ENCODE results near the gene SFXN5.

SFXN5 gene

DNA sequence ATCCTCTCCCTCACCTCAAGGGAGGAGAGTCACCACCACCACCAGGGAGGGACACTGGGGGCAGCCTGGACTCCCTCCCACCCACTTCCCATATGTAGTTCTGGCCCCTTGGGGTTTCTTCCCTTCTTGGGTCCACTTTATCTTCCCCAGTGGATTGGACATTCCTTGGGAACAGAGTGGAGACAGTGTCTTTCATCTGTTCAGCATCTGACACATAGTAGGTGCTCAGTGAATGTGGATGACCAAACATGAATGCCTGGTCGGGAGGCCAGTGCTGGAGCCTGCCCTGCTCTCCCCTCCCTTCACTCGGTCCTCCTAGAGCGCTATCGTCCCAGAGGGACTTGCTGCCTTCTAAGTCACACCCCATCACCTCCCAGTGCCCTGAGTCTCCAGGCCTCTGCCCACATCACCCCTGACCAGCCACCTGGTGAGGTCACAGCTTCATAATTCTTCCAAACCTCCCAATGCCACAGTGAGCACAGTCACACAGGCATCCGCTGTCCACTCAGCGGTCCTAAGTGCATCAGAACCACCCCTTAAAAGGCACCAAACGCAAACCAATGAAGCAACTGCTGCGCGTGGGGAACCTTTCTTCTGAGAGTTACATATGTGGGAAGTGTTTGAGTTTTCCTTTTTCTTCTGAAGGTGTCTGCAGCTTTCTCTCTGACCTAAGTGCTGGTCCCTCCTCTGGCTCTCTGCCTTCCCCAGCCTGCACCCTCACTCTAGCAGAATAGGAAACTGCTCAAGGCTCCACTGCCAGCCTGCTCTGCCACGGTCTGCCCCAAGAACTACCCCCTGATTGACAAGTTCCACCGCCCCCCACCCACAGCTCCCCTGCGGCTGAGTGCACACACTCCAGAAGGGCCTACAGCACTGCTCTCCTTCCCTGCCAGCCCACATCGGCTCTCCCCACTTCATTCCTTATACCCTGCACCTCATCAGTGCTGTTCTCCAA, 7.2 kb upstream of the SFXN5 start:
- Histone ChIP-seq H3K4me2 (peak overlapping the region; percentile 85), H3K9ac (0 out of 2 replicates have a peak overlapping the region, but pooled peaks have one; percentile 13), H3K27me3 (no peaks in the 10 kb centered on the region), H3K27ac (0 out of 2 replicates have a peak overlapping the region, but pooled peaks have one; percentile 10), H4K20me1 (peaks cover 75% of the 10 kb centered on the region), H3K36me3 (peaks cover 37% of the 10 kb centered on the region), H3K4me1 (peaks cover 67% of the 10 kb centered on the region), H3K4me3 (no peak overlapping the region), H3K9me3 (no peaks in the 10 kb centered on the region)
- no peak for TF ChIP-seq Cebpa-rat (IDR thresholded peaks at IDR 0.05)

DNA sequence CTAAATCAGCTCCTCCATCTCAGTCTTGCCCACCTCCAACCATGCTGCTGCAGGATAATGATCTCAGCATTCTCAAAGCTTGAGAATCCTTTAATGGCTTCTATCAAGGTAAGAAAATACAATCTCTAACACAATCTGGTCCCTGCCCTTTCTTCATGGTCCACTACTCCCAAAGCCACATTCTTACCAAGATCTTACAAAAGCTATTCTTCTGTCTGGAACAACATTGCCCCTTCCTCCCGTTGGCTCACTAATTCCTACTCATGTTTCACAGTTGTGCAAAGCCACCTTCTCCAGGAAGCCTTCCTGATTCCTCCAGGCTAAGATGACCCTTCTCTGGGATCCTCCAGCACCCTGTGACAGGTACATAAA, 5.9 kb upstream of the SFXN5 start:
- peaks cover 53% of the 10 kb centered on the region for H3K4me1 ChIP-seq
- peaks cover 25% of the 10 kb centered on the region for H3K36me3 ChIP-seq
- no peaks in the 10 kb centered on the region for H3K27me3 ChIP-seq
- no peak overlapping the region for H3K9ac ChIP-seq
- peak overlapping the region; percentile 85 for H3K4me2 ChIP-seq
- H3K4me3 ChIP-seq, result no peak overlapping the region
- H3K27ac ChIP-seq, result no peak overlapping the region
- TF ChIP-seq Cebpa-rat (IDR thresholded peaks at IDR 0.05), result no peak
- H3K9me3 ChIP-seq, result no peaks in the 10 kb centered on the region
- H4K20me1 ChIP-seq, result peaks cover 61% of the 10 kb centered on the region

DNA sequence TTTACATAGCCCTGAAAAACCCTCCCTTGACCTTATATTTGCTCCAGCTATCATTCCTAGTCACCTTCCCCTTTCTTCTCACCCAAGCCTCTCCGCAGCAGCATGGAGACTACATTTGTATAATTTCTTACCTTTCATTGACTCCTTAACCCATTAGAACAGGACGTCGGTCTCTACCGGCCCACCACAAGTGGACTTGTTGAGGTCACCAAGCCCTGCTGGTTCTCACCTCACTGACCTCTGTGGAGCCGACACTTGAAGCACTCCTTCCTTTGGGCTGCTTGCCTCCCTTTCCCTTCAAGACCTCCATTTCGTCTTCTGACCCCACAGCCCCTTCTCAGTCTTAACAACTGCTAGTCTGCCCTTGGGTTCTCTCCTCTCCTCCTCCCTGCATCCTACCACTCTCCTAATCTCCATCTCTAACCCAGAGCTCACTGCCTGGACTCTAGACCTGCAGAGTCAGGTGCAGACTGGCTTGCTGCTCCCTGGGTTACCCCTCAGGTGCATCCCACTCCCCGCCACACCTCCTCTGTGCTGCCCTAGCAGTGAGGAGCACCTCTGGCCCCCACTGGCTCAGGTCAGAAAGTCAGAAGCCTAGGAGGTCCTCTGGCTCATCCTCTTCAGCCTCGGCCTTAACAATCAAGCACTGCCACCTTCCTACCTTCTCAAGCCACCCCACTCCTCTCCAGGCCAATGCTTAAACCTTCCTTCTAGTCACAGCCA, 5.3 kb upstream of the SFXN5 start:
- no peak for TF ChIP-seq Cebpa-rat (IDR thresholded peaks at IDR 0.05)
- Histone ChIP-seq H3K9me3 (no peaks in the 10 kb centered on the region), H3K27ac (no peak overlapping the region), H4K20me1 (peaks cover 56% of the 10 kb centered on the region), H3K36me3 (peaks cover 23% of the 10 kb centered on the region), H3K4me3 (no peak overlapping the region), H3K4me1 (peaks cover 48% of the 10 kb centered on the region), H3K27me3 (no peaks in the 10 kb centered on the region), H3K9ac (no peak overlapping the region), H3K4me2 (no peak overlapping the region)

- H3K9me3 ChIP-seq, result no peaks in the 10 kb centered on the region
- H4K20me1 ChIP-seq, result peaks cover 45% of the 10 kb centered on the region
- H3K27me3 ChIP-seq, result no peaks in the 10 kb centered on the region
- TF ChIP-seq Cebpa-rat (IDR thresholded peaks at IDR 0.05), result no peak
- peaks cover 23% of the 10 kb centered on the region for H3K36me3 ChIP-seq
- H3K27ac ChIP-seq, result no peak overlapping the region
- no peak overlapping the region for H3K4me3 ChIP-seq
- no peak overlapping the region for H3K9ac ChIP-seq
- H3K4me1 ChIP-seq, result peaks cover 36% of the 10 kb centered on the region
- no peak overlapping the region for H3K4me2 ChIP-seq
Observed at GRCh38 chr2:73075477-73076373, 4.2 kb upstream of the SFXN5 start.

DNA sequence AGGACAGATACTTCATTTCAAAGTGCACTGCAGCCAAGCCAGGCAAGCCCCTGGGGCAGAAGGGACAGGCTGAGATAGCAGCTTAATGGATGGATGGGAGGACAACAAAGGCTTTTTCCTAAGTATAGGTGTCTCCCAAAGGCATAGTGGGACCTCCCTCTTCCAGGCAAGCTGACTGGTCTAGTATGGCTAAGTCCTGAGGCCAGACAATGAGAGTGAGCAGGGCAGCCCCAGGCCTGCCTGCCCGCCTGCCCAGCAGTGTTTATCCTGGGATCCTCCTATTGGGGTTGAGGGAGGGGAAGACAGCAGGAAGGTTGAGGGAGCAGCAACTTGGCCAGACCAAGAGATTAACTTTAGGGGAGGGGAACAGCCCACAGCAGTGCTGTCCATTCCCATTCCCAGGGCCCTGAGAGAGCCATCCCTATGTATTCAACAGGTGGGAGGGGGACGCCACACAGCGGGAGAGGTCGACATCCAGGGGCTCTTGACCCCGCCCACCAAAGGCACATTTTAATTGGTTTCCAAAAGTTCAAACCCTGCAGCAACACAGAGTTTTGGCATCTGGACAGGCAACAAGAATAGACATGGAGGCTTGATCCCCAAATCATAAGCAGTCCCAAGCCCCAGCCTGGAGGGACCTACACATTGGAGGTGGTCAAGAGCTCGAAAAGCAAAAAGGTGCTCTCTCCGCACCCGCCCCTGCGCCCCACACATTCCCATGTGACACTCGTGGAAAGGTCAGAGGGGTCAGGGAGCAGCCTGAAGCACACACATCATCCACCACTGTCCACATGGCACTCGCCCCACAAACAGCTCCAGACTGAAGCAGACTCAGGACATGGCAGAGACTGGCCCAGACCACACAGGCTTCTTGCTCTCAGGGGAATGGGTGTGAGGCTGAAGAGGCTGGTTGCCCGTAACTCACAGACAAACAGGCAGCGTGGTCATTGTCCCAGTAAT, 2.9 kb upstream of the SFXN5 start:
- no peak overlapping the region for H3K4me3 ChIP-seq
- no peaks in the 10 kb centered on the region for H3K27me3 ChIP-seq
- H3K4me1 ChIP-seq, result peaks cover 33% of the 10 kb centered on the region
- no peaks in the 10 kb centered on the region for H3K9me3 ChIP-seq
- no peak overlapping the region; the same call in 1 of the 2 replicates for H3K9ac ChIP-seq
- no peak for TF ChIP-seq Cebpa-rat (IDR thresholded peaks at IDR 0.05)
- peaks cover 20% of the 10 kb centered on the region for H3K36me3 ChIP-seq
- H4K20me1 ChIP-seq, result peaks cover 37% of the 10 kb centered on the region
- no peak overlapping the region for H3K4me2 ChIP-seq
- H3K27ac ChIP-seq, result no peak overlapping the region

DNA sequence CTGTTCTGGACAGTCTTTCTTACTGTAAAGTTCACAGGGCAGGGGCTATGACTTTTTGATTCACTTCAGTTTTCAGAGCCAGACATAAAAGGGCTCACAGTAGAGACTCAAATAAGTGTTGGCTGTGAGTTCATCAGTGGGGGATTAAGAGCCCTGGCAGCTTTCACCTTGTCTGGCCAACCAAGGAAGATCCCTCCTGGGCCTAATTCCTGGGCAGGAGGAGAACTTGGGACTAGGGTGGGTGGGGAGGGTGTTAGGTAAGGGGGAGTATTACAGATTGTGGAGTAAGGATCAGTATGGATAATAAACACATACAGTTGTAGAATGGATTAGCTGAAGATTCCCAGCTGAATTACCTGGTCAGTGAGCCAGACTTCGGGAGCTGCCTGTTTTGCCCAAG, 904 bp upstream of the SFXN5 start:
- no peaks in the 10 kb centered on the region for H3K27me3 ChIP-seq
- peaks cover 20% of the 10 kb centered on the region for H3K36me3 ChIP-seq
- no peak for TF ChIP-seq Cebpa-rat (IDR thresholded peaks at IDR 0.05)
- peak overlapping the region; percentile 89 for H3K4me2 ChIP-seq
- H3K27ac ChIP-seq, result peak overlapping the region; percentile 89; the same call in 1 of the 2 replicates
- H3K9me3 ChIP-seq, result no peaks in the 10 kb centered on the region
- peak overlapping the region; percentile 75; the same call in 1 of the 2 replicates for H3K4me3 ChIP-seq
- H3K4me1 ChIP-seq, result peaks cover 18% of the 10 kb centered on the region
- H4K20me1 ChIP-seq, result peaks cover 17% of the 10 kb centered on the region
- H3K9ac ChIP-seq, result peak overlapping the region; percentile 83

- Histone ChIP-seq H3K27me3 (no peaks in the 10 kb centered on the region), H3K4me3 (peak overlapping the region; percentile 75), H3K4me2 (peak overlapping the region; percentile 89), H3K36me3 (peaks cover 20% of the 10 kb centered on the region), H3K9ac (peak overlapping the region; percentile 83), H3K27ac (peak overlapping the region; percentile 89), H4K20me1 (peaks cover 13% of the 10 kb centered on the region), H3K4me1 (peaks cover 15% of the 10 kb centered on the region), H3K9me3 (no peaks in the 10 kb centered on the region)
- no peak for TF ChIP-seq Cebpa-rat (IDR thresholded peaks at IDR 0.05)
Observed at GRCh38 chr2:73072129-73072395, 550 bp upstream of the SFXN5 start.

DNA sequence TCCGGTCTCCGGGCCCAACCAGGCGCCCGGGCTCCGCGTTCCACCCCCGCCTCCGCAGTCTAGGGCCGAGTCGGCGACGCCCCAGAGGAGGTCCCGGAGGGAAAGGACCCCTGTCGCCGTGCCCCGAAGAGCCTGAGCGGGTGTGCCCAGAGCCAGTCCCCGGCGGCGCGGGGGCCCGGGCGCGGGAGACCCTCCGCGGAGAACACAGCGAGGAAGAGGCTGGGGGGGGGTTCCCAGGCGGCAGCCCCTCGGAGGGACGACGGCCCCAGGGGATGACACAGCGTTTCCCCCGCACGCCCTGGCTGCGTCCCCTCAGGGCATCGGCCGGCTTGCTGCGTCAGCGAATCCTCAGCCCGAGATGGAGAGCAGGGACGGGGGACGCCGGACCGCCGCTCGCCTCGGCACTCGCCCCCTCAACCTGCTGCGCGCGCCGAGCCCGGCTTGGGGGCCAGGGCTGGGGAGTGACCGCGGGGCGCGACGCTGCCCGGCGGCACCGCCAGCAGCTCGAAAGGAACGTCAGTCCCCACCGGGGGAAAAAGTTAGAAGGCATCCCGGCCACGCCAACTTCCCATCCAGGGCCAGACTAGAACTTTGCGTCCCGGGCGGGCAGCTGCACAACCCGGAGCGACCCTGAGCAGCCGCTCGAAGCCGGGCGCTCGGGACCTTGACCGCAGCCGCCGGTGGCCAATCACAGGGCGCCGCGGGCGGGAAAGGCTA, 711 bp downstream of the SFXN5 start:
- Histone ChIP-seq H3K36me3 (peaks cover 16% of the 10 kb centered on the region), H4K20me1 (0 out of 2 replicates have a peak, but pooled peaks cover 6% of the 10 kb centered on the region), H3K27ac (peak overlapping the region; percentile 89), H3K9ac (peak overlapping the region; percentile 83), H3K4me3 (peak overlapping the region; percentile 75), H3K9me3 (no peaks in the 10 kb centered on the region), H3K4me1 (peaks cover 19% of the 10 kb centered on the region), H3K4me2 (peak overlapping the region; percentile 89), H3K27me3 (no peaks in the 10 kb centered on the region)
- no peak for TF ChIP-seq Cebpa-rat (IDR thresholded peaks at IDR 0.05)
